ENCODE results near the gene SLC6A11. TPM values are rescaled to one million over a fixed set of nuclear protein-coding genes. Genes with fewer than 3 reads are reported as not detected.

The SLC6A11 gene
- total and polyA plus RNA-seq, 3 donors from 2014 or later = 2.0 to 6.9 (median 3.9) TPM

- no peaks in the 10 kb centered on the region for H3K27me3 ChIP-seq
- TF ChIP-seq CTCF (IDR thresholded peaks at IDR 0.05) (no peak), POLR2A (IDR thresholded peaks at IDR 0.05) (no peak)
- H3K36me3 ChIP-seq (ENCODE audit: low read depth, missing control alignments) = no peaks in the 10 kb centered on the region
- no peaks in the 10 kb centered on the region for H3K4me1 ChIP-seq
- no peaks in the 10 kb centered on the region for H3K9me3 ChIP-seq
- H3K27ac ChIP-seq = no peak overlapping the region
- no peak overlapping the region for H3K4me3 ChIP-seq
- no peak for DNase-seq
- 82 to 83% methylated on average over 5 of the region's 5 CpGs for WGBS, 2 donors
- intact Hi-C loops (cut with DNase I; ENCODE audit: low total_unique reads) = no loop called here
These were observed 6.9 kb downstream of the SLC6A11 start for GRCh38 chr3:10822708-10823515.

- TF ChIP-seq POLR2A (IDR thresholded peaks at IDR 0.05) = no peak
- TF ChIP-seq CTCF (IDR thresholded peaks at IDR 0.05) = no peak
- 96 to 100% methylated on average over 2 of the region's 2 CpGs for WGBS, 2 donors
These were observed 7.4 kb downstream of the SLC6A11 start for GRCh38 chr3:10823516-10823818.

GRCh38 chr3:10824468-10824867 is 8.4 kb downstream of the SLC6A11 start:
- H3K27me3 ChIP-seq = no peaks in the 10 kb centered on the region
- intact Hi-C loops (cut with DNase I; ENCODE audit: low total_unique reads) = no loop called here
- TF ChIP-seq CTCF (IDR thresholded peaks at IDR 0.05) = no peak
- TF ChIP-seq POLR2A (IDR thresholded peaks at IDR 0.05) = no peak
- no peaks in the 10 kb centered on the region for H3K36me3 ChIP-seq (ENCODE audit: low read depth, missing control alignments)
- no peak for DNase-seq
- no peaks in the 10 kb centered on the region for H3K4me1 ChIP-seq
- no peak overlapping the region for H3K27ac ChIP-seq
- no peaks in the 10 kb centered on the region for H3K9me3 ChIP-seq
- H3K4me3 ChIP-seq = no peak overlapping the region
- 95 to 100% methylated on average over 1 of the region's 1 CpG for WGBS, 2 donors

More at GRCh38 chr3:10823516-10823818, 7.4 kb downstream of the SLC6A11 start:
- H3K4me1 ChIP-seq = no peaks in the 10 kb centered on the region
- no peak overlapping the region for H3K27ac ChIP-seq
- intact Hi-C loops (cut with DNase I; ENCODE audit: low total_unique reads) = no loop called here
- no peaks in the 10 kb centered on the region for H3K9me3 ChIP-seq
- DNase-seq = no peak
- no peaks in the 10 kb centered on the region for H3K27me3 ChIP-seq
- H3K4me3 ChIP-seq = no peak overlapping the region
- no peaks in the 10 kb centered on the region for H3K36me3 ChIP-seq (ENCODE audit: low read depth, missing control alignments)

GRCh38 chr3:10833855-10834414 is 17.9 kb downstream of the SLC6A11 start:
- H3K4me1 ChIP-seq = no peaks in the 10 kb centered on the region
- no peaks in the 10 kb centered on the region for H3K9me3 ChIP-seq
- H3K27me3 ChIP-seq = no peaks in the 10 kb centered on the region
- DNase-seq = no peak
- H3K27ac ChIP-seq = no peak overlapping the region
- TF ChIP-seq CTCF (IDR thresholded peaks at IDR 0.05) (no peak), POLR2A (IDR thresholded peaks at IDR 0.05) (no peak)
- H3K36me3 ChIP-seq (ENCODE audit: low read depth, missing control alignments) = no peaks in the 10 kb centered on the region
- intact Hi-C loops (cut with DNase I; ENCODE audit: low total_unique reads) = no loop called here
- WGBS, 2 donors = 59 to 69% methylated on average over 3 of the region's 3 CpGs
- H3K4me3 ChIP-seq = no peak overlapping the region

GRCh38 chr3:10834951-10835350 is 18.9 kb downstream of the SLC6A11 start:
- TF ChIP-seq POLR2A (IDR thresholded peaks at IDR 0.05) (no peak), CTCF (IDR thresholded peaks at IDR 0.05) (no peak)
- H3K27ac ChIP-seq = no peak overlapping the region
- intact Hi-C loops (cut with DNase I; ENCODE audit: low total_unique reads) = no loop called here
- no peaks in the 10 kb centered on the region for H3K36me3 ChIP-seq (ENCODE audit: low read depth, missing control alignments)
- H3K9me3 ChIP-seq = no peaks in the 10 kb centered on the region
- no peak for DNase-seq
- H3K4me1 ChIP-seq = no peaks in the 10 kb centered on the region
- H3K4me3 ChIP-seq = no peak overlapping the region
- 91% methylated on average over 10 of the region's 10 CpGs; no CpG with 5 or more reads in 1 of the 2 donors for WGBS, 2 donors
- no peaks in the 10 kb centered on the region for H3K27me3 ChIP-seq
